ENCODE results near the gene ADNP.

DNA sequence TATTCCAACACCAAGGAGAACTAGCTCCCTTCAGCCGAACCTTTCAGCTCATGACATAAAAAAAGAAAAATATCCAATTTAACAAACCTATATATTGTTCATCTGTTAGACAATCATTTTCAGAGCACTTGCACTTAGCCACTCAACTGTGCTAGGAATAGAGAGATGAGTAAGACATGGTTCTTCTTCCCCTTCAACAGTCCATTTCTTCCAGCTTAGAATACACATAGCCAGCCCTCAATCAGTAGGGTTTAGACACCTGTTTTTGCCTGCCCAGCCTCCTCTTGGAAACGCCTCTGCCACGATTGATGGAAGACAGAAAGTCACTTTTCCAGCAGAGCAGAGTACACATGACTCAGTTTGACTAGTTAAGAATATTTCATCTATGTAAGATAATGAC, 21.8 kb downstream of the ADNP start:
- no peak for TF ChIP-seq SPI1 (IDR thresholded peaks at IDR 0.05; ENCODE audit: borderline replicate concordance, insufficient read depth, low read depth, low read length)
- TF ChIP-seq BHLHE40 (IDR thresholded peaks at IDR 0.05; ENCODE audit: borderline replicate concordance in 1 of 2, low read depth in 2 of 2, low read length in 1 of 2), result no peak
- no peak for TF ChIP-seq ZBTB4 (CRISPR knock-in tag; IDR thresholded peaks at IDR 0.05)
- no peak for TF ChIP-seq TBL1XR1 (IDR thresholded peaks at IDR 0.05; ENCODE audit: low read depth, low read length)
- TF ChIP-seq, protein P1, sequence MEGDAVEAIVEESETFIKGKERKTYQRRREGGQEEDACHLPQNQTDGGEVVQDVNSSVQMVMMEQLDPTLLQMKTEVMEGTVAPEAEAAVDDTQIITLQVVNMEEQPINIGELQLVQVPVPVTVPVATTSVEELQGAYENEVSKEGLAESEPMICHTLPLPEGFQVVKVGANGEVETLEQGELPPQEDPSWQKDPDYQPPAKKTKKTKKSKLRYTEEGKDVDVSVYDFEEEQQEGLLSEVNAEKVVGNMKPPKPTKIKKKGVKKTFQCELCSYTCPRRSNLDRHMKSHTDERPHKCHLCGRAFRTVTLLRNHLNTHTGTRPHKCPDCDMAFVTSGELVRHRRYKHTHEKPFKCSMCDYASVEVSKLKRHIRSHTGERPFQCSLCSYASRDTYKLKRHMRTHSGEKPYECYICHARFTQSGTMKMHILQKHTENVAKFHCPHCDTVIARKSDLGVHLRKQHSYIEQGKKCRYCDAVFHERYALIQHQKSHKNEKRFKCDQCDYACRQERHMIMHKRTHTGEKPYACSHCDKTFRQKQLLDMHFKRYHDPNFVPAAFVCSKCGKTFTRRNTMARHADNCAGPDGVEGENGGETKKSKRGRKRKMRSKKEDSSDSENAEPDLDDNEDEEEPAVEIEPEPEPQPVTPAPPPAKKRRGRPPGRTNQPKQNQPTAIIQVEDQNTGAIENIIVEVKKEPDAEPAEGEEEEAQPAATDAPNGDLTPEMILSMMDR (IDR thresholded peaks at IDR 0.05 in 2 of 3, conservative IDR thresholded peaks at IDR 0.05 in 1 of 3; ENCODE audit: control insufficient read depth in 2 of 3, extremely low read depth in 1 of 3, insufficient read depth in 1 of 3, low read depth in 3 of 3, low read length in 3 of 3), result no peak
- TF ChIP-seq NR2C1 (IDR thresholded peaks at IDR 0.05), result no peak
- no peak for TF ChIP-seq CHD1 (IDR thresholded peaks at IDR 0.05; ENCODE audit: low read depth, low read length)
- no peak for TF ChIP-seq TCF3 (IDR thresholded peaks at IDR 0.05; ENCODE audit: borderline replicate concordance, insufficient read depth, low read depth, low read length)
- no peak for TF ChIP-seq EZH2 (IDR thresholded peaks at IDR 0.05; ENCODE audit: borderline replicate concordance, control insufficient read depth, low read depth, low read length)
- TF ChIP-seq E2F4 (IDR thresholded peaks at IDR 0.05; ENCODE audit: low read depth, low read length), result no peak
- TF ChIP-seq, protein P2, sequence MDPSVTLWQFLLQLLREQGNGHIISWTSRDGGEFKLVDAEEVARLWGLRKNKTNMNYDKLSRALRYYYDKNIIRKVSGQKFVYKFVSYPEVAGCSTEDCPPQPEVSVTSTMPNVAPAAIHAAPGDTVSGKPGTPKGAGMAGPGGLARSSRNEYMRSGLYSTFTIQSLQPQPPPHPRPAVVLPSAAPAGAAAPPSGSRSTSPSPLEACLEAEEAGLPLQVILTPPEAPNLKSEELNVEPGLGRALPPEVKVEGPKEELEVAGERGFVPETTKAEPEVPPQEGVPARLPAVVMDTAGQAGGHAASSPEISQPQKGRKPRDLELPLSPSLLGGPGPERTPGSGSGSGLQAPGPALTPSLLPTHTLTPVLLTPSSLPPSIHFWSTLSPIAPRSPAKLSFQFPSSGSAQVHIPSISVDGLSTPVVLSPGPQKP (IDR thresholded peaks at IDR 0.05; ENCODE audit: low read depth, low read length), result no peak
- no peak for TF ChIP-seq EGR1 (IDR thresholded peaks at IDR 0.05; ENCODE audit: borderline replicate concordance in 1 of 2, low read depth in 2 of 2, low read length in 2 of 2)

All from GM12878 (cell line).